SK-N-SH (cell line): ENCODE data around the gene RASAL2. TPM values are rescaled to one million over a fixed set of nuclear protein-coding genes. Genes with fewer than 3 reads are reported as not detected.

Source experiments
- CTCF ChIA-PET: fragments of 300-600, 350-600 bp; formaldehyde crosslinking; extraction: SDS; loops from one replicate; lab custom pipeline; 2021; lab: Yijun Ruan, JAX
- POLR2A ChIA-PET: fragments of 350-600 bp; sonication (Branson Sonifier 250); formaldehyde crosslinking; extraction: SDS; loops from one replicate; lab custom pipeline; 2020; ENCODE audit warnings: antibody characterized with exemption, inconsistent platforms; lab: Yijun Ruan, JAX
- DNase-seq: peaks from one replicate; pipeline ENCODE4 v3.0.0; 2012
- H2AFZ ChIP-seq: fragments of 200-600 bp; sonication (generic); 2 replicates; pipeline ENCODE4 v1.8.1; 2016; ENCODE audit warnings: antibody characterized with exemption, mild to moderate bottlenecking, low read depth
- H3F3A ChIP-seq: fragments of 200-600 bp; sonication (generic); replicated peaks from 2 replicates; pipeline ENCODE3; 2016; ENCODE audit warnings: antibody characterized with exemption, mild to moderate bottlenecking; ENCODE audit not compliant: insufficient read depth
- H3K27ac ChIP-seq, 2 experiments: fragments of 200-500 bp in 1 of 2; fragments of 200-600 bp in 1 of 2; sonication (Bioruptor generic) in 1 of 2; sonication (generic), shearing (Covaris generic) in 1 of 2; 2 replicates each; pipeline versions ENCODE4 v1.5.1 to v1.6.1; 2014 to 2016; ENCODE audit warnings: low read depth in 2 of 2, inconsistent platforms in 1 of 2, low read length in 1 of 2, mild to moderate bottlenecking in 1 of 2, mixed read lengths in 1 of 2
- H3K27me3 ChIP-seq: fragments of 200-600 bp; sonication (generic), shearing (Covaris generic); 2 replicates; pipeline ENCODE4 v1.6.1; 2016; ENCODE audit warnings: mixed run types; ENCODE audit not compliant: insufficient read depth
- H3K36me3 ChIP-seq, 2 experiments: fragments of 200-500 bp in 1 of 2; fragments of 200-600 bp in 1 of 2; sonication (Bioruptor generic) in 1 of 2; sonication (generic) in 1 of 2; replicated peaks in 1 of 2; 2 replicates each; pipeline versions ENCODE3 to v1.5.1; 2014 to 2016; ENCODE audit warnings: low read length in 1 of 2, mild to moderate bottlenecking in 1 of 2; ENCODE audit not compliant: insufficient read depth in 2 of 2, control insufficient read depth in 1 of 2
- H3K4me1 ChIP-seq, 2 experiments: fragments of 200-500 bp in 1 of 2; fragments of 200-600 bp in 1 of 2; sonication (Bioruptor generic) in 1 of 2; sonication (generic), shearing (Covaris generic) in 1 of 2; 2 replicates each; pipeline versions ENCODE4 v1.5.1 to v1.6.1; 2014 to 2016; ENCODE audit warnings: low read depth in 1 of 2, low read length in 1 of 2, mixed run types in 1 of 2; ENCODE audit not compliant: insufficient read depth in 2 of 2, control insufficient read depth in 1 of 2
- H3K4me2 ChIP-seq: fragments of 200-600 bp; sonication (generic), shearing (Covaris generic); 2 replicates; pipeline ENCODE4 v1.6.1; 2017; ENCODE audit warnings: mixed run types
- H3K4me3 ChIP-seq, 2 experiments: fragments of 200-500 bp in 1 of 2; fragments of 200-600 bp in 1 of 2; sonication (Bioruptor generic) in 1 of 2; sonication (generic), shearing (Covaris generic) in 1 of 2; 2 replicates each; pipeline versions ENCODE4 v1.5.1 to v1.8.1; 2014 to 2016; ENCODE audit warnings: low read depth in 2 of 2, inconsistent platforms in 1 of 2, low read length in 1 of 2, mild to moderate bottlenecking in 1 of 2, mixed read lengths in 1 of 2, moderate library complexity in 1 of 2
- H3K79me2 ChIP-seq: fragments of 200-600 bp; sonication (generic); 2 replicates; pipeline ENCODE4 v1.8.1; 2017; ENCODE audit warnings: mild to moderate bottlenecking; ENCODE audit not compliant: insufficient read depth
- H3K9ac ChIP-seq: fragments of 200-600 bp; sonication (generic); 2 replicates; pipeline ENCODE4 v1.6.1; 2017; ENCODE audit warnings: mixed run types
- H3K9me2 ChIP-seq: fragments of 200-600 bp; sonication (generic); 2 replicates; pipeline ENCODE4 v1.6.1; 2017; ENCODE audit warnings: mixed run types
- H3K9me3 ChIP-seq: fragments of 200-600 bp; sonication (generic); 2 replicates; pipeline ENCODE4 v1.6.1; 2017; ENCODE audit warnings: mixed run types, mild to moderate bottlenecking, moderate library complexity
- H4K20me1 ChIP-seq: fragments of 200-600 bp; sonication (generic); 2 replicates; pipeline ENCODE4 v1.6.1; 2017; ENCODE audit warnings: mild to moderate bottlenecking, mixed run types; ENCODE audit not compliant: insufficient read depth
- CTCF ChIP-seq: fragments of 200-600 bp; sonication (generic); IDR thresholded peaks from 2 replicates; pipeline ENCODE4 v1.6.1; 2017; ENCODE audit warnings: antibody characterized with exemption, mild to moderate bottlenecking, moderate library complexity
- FOSL2 ChIP-seq: IDR thresholded peaks from 2 replicates; pipeline ENCODE4 v1.4.0; 2012; ENCODE audit warnings: low read depth, mild to moderate bottlenecking, moderate library complexity, borderline replicate concordance
- FOXJ3 ChIP-seq: sonication (generic); formaldehyde crosslinking; IDR thresholded peaks from 2 replicates; pipeline ENCODE4 v1.5.1; 2020; ENCODE audit warnings: mild to moderate bottlenecking, missing genetic modification reagents
- GABPA ChIP-seq: IDR thresholded peaks from 2 replicates; pipeline ENCODE4 v1.4.0; 2012; ENCODE audit warnings: low read depth, mild to moderate bottlenecking
- IRF3 ChIP-seq: fragments of 150-350 bp; IDR thresholded peaks from 2 replicates; pipeline ENCODE4 v1.6.1; 2016; ENCODE audit warnings: mild to moderate bottlenecking, low read depth, low read length
- JUND ChIP-seq: IDR thresholded peaks from 2 replicates; pipeline ENCODE4 v1.4.0; 2012
- MAX ChIP-seq: IDR thresholded peaks from 2 replicates; pipeline ENCODE4 v1.4.0; 2012; ENCODE audit warnings: low read depth
- MXI1 ChIP-seq: IDR thresholded peaks from 2 replicates; pipeline ENCODE4 v1.6.1; 2012; ENCODE audit warnings: mild to moderate bottlenecking, low read depth, low read length, improper control_type of control experiment
- NFIC ChIP-seq: IDR thresholded peaks from 2 replicates; pipeline ENCODE4 v1.4.0; 2012; ENCODE audit warnings: borderline replicate concordance
- PBX3 ChIP-seq: IDR thresholded peaks from 2 replicates; pipeline ENCODE4; 2012
- RCOR1 ChIP-seq: fragments of 150-350 bp; IDR thresholded peaks from 2 replicates; pipeline ENCODE4 v1.6.1; 2017; ENCODE audit warnings: antibody characterized with exemption, low read length
- REST ChIP-seq: IDR thresholded peaks from 2 replicates; pipeline ENCODE4 v1.6.1; 2012; ENCODE audit warnings: mild to moderate bottlenecking, low read depth, low read length, moderate library complexity
- RFX5 ChIP-seq: IDR thresholded peaks from 2 replicates; pipeline ENCODE4 v1.6.1; 2012; ENCODE audit warnings: mild to moderate bottlenecking, improper control_type of control experiment, low read length
- RXRA ChIP-seq: IDR thresholded peaks from 2 replicates; pipeline ENCODE4 v1.4.0; 2012; ENCODE audit warnings: low read depth, mild to moderate bottlenecking, borderline replicate concordance
- SMC3 ChIP-seq: IDR thresholded peaks from 2 replicates; pipeline ENCODE4 v1.6.1; 2012; ENCODE audit warnings: low read depth, low read length, improper control_type of control experiment
- TAF1 ChIP-seq: IDR thresholded peaks from 2 replicates; pipeline ENCODE4 v1.6.1; 2012; ENCODE audit warnings: low read depth, mild to moderate bottlenecking, low read length, moderate library complexity, borderline replicate concordance
- TCF12 ChIP-seq: IDR thresholded peaks from 2 replicates; pipeline ENCODE4 v1.4.0; 2012
- TEAD4 ChIP-seq: IDR thresholded peaks from 2 replicates; pipeline ENCODE4 v1.4.0; 2012; ENCODE audit warnings: mild to moderate bottlenecking, borderline replicate concordance; ENCODE audit not compliant: insufficient read depth
- USF2 ChIP-seq: fragments of 150-350 bp; IDR thresholded peaks from 2 replicates; pipeline ENCODE4 v1.6.1; 2017; ENCODE audit warnings: antibody characterized with exemption, low read length, low read depth, borderline replicate concordance
- YY1 ChIP-seq: IDR thresholded peaks from 2 replicates; pipeline ENCODE4 v1.4.0; 2012; ENCODE audit warnings: low read depth, mild to moderate bottlenecking
- WGBS: methylation state at CpG from one replicate; pipeline ENCODE4 v1.1.6; 2017; ENCODE audit warnings: low lambda C conversion rate; 5-methylcytosine and 5-hydroxymethylcytosine counted together
- polyA plus RNA-seq, 3 experiments: library from polyadenylated mRNA; depleted of rRNA; stranded (reverse); fragments of >200 nt; gene quantifications; 2 replicates each; pipeline ENCODE4 v1.2.3, GENCODE V29; 2012

The RASAL2 gene
- polyA plus RNA-seq, 1 of the 3 experiments (the other 2 are of a cell fraction) = 6.9 TPM

GRCh38 chr1:178161516-178161915 lies 67.6 kb downstream of the RASAL2 start:
- H2AFZ ChIP-seq = no peak overlapping the region
- H3F3A ChIP-seq = peaks cover 9% of the 10 kb centered on the region
- H3K36me3 ChIP-seq = no peaks in the 10 kb centered on the region
- no peaks in the 10 kb centered on the region for H3K9me2 ChIP-seq
- H3K4me2 ChIP-seq = no peak overlapping the region
- H3K4me3 ChIP-seq = no peak overlapping the region
- H3K4me1 ChIP-seq = no peaks in the 10 kb centered on the region
- H3K9me3 ChIP-seq = no peaks in the 10 kb centered on the region
- POLR2A ChIA-PET = no interaction called here
- peaks cover 76% of the 10 kb centered on the region for H3K79me2 ChIP-seq
- H4K20me1 ChIP-seq = 0 out of 2 replicates have a peak, but pooled peaks cover 4% of the 10 kb centered on the region
- no peaks in the 10 kb centered on the region for H3K27me3 ChIP-seq
- CTCF ChIA-PET = no interaction called here
- DNase-seq = no peak
- 75% methylated on average over 2 of the region's 2 CpGs for WGBS
- no peak overlapping the region for H3K9ac ChIP-seq
- no peak overlapping the region for H3K27ac ChIP-seq
- TF ChIP-seq TAF1 = no peak
- TF ChIP-seq JUND = no peak
- no peak for TF ChIP-seq TCF12
- no peak for TF ChIP-seq FOSL2
- no peak for TF ChIP-seq MAX
- no peak for TF ChIP-seq REST
- TF ChIP-seq MXI1 = no peak
- TF ChIP-seq YY1 = no peak
- no peak for TF ChIP-seq TEAD4
- TF ChIP-seq IRF3 = no peak
- no peak for TF ChIP-seq SMC3
- no peak for TF ChIP-seq GABPA
- TF ChIP-seq NFIC = no peak
- TF ChIP-seq USF2 = no peak
- TF ChIP-seq RFX5 = no peak
- TF ChIP-seq PBX3 = no peak
- TF ChIP-seq FOXJ3 (CRISPR knock-in tag) = no peak
- TF ChIP-seq RCOR1 = no peak
- TF ChIP-seq CTCF = no peak
- TF ChIP-seq RXRA = no peak
